M059J (cell line): ENCODE results near the gene PPIL1. TPM values are rescaled to one million over a fixed set of nuclear protein-coding genes. Genes with fewer than 3 reads are reported as not detected.
"Not testable (repeated sequence)": the region's sequence is repeated elsewhere in the genome, so short reads cannot be mapped to it uniquely, and the experiment has no call there.

Source experiments
- DNase-seq: peaks from one replicate; pipeline ENCODE4 v3.0.0-alpha.2; 2012; ENCODE audit warnings: low read depth
- total RNA-seq: library from RNA; depleted of rRNA; stranded (reverse); fragments of >200 nt; shearing (Covaris generic); gene quantifications from 2 replicates; pipeline ENCODE4 v1.2.3, GENCODE V29; 2014; rRNA removed

PPIL1 gene
- 73.4 and 84.3 TPM in 2 replicates for total RNA-seq

GRCh38 chr6:36874443-36875249 lies at the start of gene PPIL1:
TSS of gene PPIL1 (minus strand) at chr6:36874803. CDS start at chr6:36874772, 31 bp downstream.
- DNase-seq: peak; percentile 92

- DNase-seq: no peak
Measured at GRCh38 chr6:36924131-36924530, 49.5 kb upstream of the PPIL1 start.

- DNase-seq: no peak
Measured at GRCh38 chr6:36920546-36920945, 45.9 kb upstream of the PPIL1 start.

GRCh38 chr6:36920049-36920448 lies 45.4 kb upstream of the PPIL1 start:
- DNase-seq: peak; percentile 25

- DNase-seq: no peak
Measured at GRCh38 chr6:36917541-36918193, 43.1 kb upstream of the PPIL1 start.

- no peak for DNase-seq
Measured at GRCh38 chr6:36916126-36916525, 41.5 kb upstream of the PPIL1 start.

GRCh38 chr6:36915599-36915998 lies 41.0 kb upstream of the PPIL1 start:
- DNase-seq: no peak

GRCh38 chr6:36914227-36914794 lies 39.7 kb upstream of the PPIL1 start:
- DNase-seq: peak; percentile 91

- no peak for DNase-seq
Measured at GRCh38 chr6:36913082-36913481, 38.5 kb upstream of the PPIL1 start.

GRCh38 chr6:36912586-36912985 lies 38.0 kb upstream of the PPIL1 start:
- DNase-seq: peak; percentile 99

- peak; percentile 21 for DNase-seq
Measured at GRCh38 chr6:36912030-36912454, 37.4 kb upstream of the PPIL1 start.

- peak; percentile 39 for DNase-seq
Measured at GRCh38 chr6:36908747-36909146, 34.1 kb upstream of the PPIL1 start.

- DNase-seq: peak; percentile 98
Measured at GRCh38 chr6:36907781-36908180, 33.2 kb upstream of the PPIL1 start.

- peak; percentile 35 for DNase-seq
Measured at GRCh38 chr6:36906539-36907325, 32.1 kb upstream of the PPIL1 start.

- no peak for DNase-seq
Measured at GRCh38 chr6:36904851-36905393, 30.3 kb upstream of the PPIL1 start.

- DNase-seq: no peak
Measured at GRCh38 chr6:36904114-36904513, 29.5 kb upstream of the PPIL1 start.

- peak; percentile 29 for DNase-seq
Measured at GRCh38 chr6:36897609-36898008, 23.0 kb upstream of the PPIL1 start.

GRCh38 chr6:36893976-36894932 lies 19.7 kb upstream of the PPIL1 start:
- DNase-seq: no peak

GRCh38 chr6:36891153-36891552 lies 16.6 kb upstream of the PPIL1 start:
- DNase-seq: not testable (repeated sequence)

- DNase-seq: no peak
Measured at GRCh38 chr6:36890112-36890663, 15.6 kb upstream of the PPIL1 start.
